CD4-positive, alpha-beta T cell treated with Interleukin-17A for 4 hours (primary cell): ENCODE measurements around the gene TLCD1.
"Not testable (repeated sequence)": the region's sequence is repeated elsewhere in the genome, so short reads cannot be mapped to it uniquely, and the experiment has no call there.

Source experiments
- DNase-seq: peaks from one replicate; pipeline ENCODE4 v3.0.0-alpha.2; 2020; ENCODE audit warnings: mixed read lengths

TLCD1 gene

DNA sequence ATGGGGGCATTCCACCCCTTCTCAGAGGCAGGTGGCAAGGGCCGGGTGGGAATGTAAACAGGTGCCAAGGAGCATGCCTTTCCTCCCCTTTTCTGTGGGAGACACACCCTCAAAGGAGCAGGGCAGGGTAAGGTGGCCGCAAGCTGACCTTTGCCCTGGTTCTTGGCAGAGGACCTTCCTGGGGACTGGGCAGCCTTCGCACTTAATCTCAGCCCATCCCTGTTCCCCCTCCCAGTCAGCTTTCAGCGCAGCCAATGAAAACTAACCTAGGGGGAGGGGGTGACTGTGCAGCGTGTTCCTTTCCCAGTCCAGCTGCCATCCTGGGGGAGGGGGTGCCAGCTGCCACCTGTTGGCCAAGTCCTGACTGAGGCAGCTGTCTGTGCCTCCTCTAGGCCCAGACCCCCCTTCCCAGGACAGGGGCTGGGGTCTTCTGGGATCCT is 20.6 kb upstream of the TLCD1 start:
- DNase-seq, result no peak

DNA sequence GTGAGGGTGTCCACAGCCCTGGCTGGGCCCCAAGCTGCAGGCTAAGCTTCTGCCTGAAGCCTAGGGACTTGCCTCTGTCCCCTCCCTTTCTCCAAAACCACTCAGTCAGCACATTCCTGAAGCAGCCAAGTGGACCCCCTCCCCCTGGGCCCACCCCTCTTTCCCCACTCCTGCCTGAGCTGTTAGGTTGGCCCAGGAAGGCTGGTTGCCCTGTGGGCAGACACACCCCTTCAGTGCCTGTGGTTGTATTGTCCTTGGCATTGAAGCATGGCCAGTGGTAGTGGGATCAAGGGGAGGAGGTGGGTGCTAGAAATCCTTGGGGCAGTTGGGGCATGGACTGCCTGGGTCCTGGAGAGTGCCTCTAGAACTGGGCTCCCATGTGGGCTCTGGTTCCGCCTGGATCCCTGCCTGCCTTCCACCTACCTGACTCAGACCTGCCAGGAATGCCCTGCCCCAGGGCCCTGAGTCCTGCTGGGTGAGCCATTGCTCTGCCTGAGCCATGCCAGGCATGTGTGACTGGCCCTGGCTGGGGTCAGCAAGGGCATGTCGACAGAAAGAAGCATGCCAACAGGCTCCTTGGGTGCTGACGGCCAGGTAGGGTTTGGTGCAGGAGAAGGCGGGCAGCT is 19.9 kb upstream of the TLCD1 start:
- no peak for DNase-seq

DNA sequence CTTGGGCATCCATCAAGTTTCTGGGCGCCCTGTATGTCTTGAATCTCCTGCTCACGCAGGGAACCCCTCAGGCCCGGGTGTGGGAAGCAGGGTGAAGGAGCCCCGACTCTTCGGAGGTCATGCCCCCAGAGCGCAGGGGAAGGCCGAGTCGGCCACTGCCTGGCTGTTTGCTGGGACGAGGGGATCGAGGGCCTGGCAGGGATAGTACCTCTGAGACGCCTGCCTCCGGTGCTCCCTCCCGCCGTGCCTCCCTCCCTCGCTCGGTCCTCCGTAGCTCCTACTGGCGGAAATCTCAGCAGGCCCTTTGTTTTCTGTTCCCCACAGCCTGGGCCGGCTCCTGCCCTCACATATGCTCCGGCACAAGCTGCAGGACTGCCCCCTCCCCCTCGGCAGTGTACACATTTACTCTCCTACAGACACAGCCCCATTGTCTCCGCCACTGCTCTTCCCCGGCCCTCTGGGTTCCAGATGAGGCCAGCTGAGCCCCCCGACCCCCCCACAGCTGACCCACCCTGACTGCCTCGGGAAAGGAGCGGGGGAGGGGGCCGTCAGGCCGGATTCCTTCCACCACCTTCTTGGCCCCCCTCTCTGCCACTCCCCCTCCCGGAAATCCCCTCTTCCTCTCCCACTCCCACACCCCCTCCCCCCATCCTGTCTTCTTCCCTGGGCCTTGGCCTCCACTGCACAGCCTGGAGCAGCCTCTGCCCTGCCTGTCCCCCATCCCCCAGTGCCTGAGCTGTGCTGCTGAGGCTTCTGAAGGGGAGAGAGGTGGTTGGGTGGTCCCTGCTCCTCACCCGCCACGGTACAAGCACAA is 19.1 kb upstream of the TLCD1 start:
- peak; percentile 53 for DNase-seq

DNA sequence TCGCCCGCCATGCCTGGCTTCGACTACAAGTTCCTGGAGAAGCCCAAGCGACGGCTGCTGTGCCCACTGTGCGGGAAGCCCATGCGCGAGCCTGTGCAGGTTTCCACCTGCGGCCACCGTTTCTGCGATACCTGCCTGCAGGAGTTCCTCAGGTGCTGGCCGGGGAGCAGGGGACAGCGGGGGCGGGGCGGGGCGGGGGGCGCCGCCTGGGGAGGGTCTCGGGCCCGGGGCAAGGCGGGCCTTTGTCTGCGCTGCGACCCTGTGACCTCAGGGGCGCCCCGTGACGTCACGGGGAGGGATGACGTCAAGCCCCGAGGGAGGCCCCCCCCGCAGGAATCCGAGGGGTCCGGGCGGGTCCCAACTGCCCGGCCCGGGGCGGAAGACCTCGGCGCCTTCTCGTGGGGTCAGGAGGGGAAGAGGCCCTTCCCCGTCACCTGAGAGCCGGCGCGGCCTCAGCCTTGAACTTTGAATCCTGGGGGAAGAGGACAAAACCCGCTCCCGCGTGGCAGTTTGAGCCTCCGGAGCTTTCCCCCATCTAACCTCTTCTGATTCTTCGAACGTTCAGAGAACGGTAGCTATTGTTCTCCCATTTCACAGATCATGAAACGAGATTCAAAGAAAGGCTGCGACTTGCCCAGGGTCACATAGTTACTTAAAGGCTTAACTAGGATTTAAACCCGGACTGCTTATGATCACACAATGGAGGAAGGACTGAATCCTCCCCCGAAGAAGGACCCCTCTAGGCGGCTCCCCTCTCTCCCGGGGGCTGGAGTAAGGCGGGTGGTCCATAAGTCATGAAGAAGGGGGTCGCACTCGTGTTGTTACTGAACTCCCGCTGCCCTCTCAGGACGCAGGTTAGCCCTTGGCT is 18.3 kb upstream of the TLCD1 start:
- DNase-seq, result peak; percentile 64

DNA sequence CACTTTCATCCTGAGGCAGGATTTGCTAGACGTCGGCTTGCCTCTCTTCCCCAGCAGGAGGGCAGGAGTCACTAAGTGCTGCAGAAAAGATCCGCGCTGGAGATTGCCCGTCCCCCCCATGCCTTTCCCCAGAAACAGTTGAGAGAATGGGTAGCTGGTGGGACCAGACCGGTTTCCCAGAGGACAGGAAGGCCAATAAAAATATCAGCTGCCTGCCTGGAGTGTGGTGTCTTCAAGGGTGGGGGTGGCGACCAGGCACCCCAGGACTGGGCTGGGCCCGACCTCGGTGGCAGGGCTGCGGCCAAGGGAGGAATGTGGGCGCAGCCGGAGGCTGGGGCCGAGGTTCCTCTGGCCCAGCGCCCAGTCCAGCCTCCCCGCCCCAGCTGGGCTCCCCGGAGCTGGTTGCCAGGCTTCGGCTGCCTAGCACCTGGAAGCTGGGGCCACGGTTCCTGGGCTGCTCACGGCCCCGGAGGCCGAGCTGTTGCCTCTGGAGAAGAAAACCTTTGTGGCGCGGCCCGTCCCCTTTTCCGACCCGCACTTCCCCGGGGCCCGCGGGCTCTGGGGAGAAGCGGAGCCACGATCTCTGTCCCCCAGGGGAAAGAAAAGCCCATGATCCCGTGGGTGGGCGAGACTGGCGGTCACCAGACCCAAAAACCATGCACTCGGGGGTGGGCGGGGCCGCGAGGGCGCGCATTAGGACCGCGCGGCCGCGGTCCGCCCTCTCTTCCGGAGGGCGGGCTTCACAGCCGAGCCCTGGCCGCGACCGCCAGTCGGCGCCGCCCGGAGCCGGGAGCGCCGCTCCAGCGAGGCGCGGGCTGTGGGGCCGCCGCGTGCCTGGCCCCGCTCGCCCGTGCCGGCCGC is 17.4 kb upstream of the TLCD1 start, which contains the start of gene TRAF4:
Gene TRAF4 (plus strand): TSS at position 769 of the 861 bp plus-strand sequence. CDS start 102 bp downstream, outside the sequence.
- peak; percentile 86 for DNase-seq

DNA sequence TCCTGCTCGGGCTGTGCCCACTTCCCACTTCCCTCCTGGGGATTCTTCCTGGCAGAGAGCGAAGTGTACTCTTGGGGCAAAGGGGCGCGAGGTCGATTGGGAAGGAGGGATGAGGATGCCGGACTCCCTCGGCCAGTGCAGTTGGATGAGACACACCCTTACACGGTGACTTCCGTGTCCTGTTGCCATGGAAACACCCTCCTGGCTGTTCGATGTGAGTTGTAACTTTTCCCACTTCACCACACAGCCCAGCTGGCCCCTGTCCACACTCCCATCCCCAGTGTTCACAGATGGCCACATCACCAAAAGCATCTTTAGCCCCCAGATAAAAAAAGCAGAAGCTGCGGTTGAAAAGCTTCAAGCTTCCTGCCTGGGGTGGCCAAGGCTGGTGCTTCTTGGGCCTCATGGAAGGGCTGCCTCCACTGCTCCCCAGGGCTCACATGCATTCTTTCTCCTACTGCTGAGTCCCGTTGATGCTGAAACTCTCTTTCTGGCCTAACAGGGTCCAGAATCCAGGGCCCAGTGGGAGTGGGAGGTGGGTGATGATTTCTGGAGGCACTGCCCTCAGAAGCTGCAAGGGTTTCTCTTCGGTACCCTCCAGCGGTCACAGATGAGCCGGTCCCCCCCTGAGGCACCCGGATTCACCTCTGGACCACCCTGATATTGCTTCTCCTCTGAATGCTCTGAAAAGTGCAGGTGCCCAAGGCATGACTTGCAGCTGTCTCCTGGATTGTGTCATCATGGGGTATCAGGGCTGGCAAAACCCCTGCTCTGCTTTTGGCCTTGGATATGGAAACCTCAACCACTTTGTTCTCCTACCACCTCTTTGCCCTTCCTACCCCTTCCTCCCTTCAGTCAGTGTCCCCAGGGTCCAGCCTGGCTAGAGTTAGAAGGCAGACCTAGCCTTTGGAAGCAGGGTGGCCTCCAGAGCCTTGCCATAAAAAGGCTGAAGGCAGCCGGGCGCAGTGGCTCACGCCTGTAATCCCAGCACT is 15.6 kb upstream of the TLCD1 start:
- no peak for DNase-seq

DNA sequence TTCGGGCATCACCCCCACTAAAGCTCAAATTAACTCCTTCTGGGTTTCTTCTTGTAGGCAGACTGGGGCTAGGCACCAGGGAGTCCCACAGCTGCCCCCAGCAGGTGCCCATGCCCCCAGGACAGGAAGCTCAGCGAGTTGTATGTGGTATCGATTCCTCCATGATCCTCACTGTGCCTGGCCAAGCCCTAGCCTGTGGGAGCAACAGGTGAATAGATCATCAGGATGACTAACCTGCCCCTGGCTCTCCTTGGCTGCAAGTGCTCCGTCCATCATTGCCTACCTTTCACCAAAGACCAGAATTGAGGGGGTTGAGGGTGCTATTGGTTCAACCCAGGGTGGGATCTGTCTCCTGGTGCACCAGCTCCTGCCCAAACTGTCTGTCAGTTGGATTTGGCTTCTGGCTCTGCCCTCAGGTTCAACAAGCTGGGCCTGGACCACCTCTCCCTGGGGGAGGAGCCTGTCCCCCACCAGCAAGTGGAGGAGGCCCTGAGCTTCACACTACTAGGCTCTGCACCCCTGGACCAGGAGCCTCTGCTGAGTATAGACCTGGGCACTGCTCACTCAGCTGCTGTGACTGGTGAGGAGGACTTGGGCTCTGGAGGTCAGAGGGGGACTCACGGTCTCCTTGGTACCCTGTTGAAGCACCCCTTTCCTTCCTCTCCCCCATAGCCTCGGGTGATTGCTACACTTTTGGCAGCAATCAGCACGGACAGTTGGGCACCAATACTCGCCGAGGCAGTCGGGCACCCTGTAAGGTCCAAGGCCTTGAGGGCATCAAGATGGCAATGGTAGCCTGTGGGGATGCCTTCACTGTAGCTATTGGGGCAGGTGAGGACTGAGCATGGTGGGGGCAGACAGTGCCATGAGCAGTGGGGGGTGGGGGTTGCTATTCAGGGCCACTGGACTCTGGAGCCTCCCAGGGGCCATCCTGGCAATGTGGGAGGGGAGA is 14.6 kb upstream of the TLCD1 start:
- DNase-seq, result no peak

DNA sequence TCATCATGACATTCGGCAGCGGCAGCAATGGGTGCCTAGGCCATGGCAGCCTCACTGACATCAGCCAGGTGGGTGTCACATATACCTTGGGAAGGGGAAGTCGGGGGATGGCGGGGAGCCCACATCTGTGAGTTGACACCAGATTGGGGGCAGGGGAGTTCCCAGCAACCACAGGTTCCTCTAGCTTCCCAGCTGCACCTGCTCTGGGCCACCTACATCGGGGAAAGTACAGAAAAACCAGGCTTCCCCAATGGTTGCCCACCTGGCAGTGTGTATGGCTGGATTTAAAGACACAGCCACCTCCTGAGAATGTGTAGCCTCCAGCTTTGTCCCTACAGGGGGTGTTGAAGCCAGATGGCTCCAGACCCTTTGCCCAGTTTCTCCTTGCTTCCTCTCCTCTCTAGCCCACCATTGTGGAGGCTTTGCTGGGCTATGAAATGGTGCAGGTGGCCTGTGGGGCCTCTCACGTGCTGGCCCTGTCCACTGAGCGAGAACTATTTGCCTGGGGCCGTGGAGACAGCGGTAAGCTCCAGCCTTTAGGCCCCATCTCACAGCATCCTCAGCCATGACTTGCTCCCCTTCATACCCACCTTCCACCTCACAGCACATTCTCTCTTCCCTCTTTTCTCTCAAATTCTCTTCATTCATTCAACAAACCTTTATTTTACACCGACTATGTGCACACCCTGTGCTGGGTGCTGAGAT is 12.8 kb upstream of the TLCD1 start:
- peak; percentile 26 for DNase-seq

DNA sequence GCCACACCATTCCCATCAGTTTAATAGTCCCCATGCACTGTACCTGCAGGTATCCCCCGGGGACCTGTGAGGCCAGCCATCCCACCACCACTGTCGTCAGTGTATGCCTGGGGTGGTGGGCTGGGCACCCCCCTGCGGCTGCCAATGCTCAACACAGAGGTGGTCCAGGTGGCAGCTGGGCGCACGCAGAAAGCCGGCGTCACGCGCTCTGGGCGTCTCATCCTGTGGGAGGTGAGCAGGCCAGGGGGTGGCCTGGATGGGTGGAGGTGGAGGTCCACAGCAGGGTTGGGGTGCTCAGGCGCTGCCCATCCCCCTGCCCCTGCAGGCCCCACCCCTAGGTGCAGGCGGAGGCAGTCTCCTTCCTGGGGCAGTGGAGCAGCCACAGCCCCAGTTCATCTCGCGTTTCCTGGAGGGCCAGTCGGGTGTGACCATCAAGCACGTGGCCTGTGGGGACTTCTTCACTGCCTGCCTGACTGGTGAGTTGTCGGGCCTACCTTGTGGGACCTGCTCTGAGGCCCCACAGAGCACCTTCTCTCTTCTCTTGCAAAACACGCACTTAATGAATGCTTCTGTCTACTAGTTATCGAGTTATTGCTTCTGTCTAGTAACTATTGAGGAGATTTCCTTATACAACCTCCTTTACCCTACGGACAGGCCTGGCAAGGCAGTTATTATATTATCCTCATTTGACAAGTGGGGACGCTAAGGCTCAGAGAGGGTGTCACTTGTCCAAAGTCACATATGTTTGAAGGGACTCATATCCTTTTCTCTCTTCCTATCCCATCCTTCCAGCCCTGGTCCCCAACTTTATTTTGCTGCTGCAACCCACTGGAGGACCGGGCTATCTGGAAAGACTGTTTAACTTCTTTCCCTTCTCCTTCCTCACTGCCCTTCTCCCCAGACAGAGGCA is 12.0 kb upstream of the TLCD1 start:
- no peak for DNase-seq

DNA sequence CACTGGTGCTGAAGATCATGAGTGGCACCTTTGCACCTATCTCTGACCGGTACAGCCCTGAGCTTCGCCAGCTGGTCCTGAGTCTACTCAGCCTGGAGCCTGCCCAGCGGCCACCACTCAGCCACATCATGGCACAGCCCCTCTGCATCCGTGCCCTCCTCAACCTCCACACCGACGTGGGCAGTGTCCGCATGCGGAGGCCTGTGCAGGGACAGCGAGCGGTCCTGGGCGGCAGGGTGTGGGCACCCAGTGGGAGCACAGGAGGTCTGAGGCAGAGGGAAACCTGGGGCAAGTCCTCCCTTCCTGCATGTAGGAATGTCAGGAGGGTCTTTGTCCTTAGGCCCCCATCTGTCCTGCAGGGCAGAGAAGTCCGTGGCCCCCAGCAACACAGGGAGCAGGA is 11.3 kb upstream of the TLCD1 start:
- no peak for DNase-seq

DNA sequence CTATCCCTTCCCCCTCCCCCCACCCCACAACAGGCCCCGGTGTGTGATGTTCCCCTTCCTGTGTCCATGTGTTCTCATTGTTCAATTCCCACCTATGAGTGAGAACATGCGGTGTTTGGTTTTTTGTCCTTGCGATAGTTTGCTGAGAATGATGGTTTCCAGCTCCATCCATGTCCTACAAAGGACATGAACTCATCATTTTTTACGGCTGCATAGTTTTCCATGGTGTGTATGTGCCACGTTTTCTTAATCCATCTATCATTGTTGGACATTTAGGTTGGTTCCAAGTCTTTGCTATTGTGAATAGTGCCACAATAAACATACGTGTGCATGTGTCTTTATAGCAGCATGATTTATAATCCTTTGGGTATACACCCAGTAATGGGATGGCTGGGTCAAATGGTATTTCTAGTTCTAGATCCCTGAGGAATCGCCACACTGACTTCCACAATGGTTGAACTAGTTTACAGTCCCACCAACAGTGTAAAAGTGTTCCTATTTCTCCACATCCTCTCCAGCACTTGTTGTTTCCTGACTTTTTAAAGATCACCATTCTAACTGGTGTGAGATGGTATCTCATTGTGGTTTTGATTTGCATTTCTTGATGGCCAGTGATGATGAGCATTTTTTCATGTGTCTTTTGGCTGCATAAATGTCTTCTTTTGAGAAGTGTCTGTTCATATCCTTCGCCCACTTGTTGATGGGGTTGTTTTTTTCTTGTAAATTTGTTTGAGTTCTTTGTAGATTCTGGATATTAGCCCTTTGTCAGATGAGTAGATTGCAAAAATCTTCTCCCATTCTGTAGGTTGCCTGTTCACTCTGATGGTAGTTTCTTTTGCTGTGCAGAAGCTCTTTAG is 10.1 kb upstream of the TLCD1 start:
- not testable (repeated sequence) for DNase-seq

DNA sequence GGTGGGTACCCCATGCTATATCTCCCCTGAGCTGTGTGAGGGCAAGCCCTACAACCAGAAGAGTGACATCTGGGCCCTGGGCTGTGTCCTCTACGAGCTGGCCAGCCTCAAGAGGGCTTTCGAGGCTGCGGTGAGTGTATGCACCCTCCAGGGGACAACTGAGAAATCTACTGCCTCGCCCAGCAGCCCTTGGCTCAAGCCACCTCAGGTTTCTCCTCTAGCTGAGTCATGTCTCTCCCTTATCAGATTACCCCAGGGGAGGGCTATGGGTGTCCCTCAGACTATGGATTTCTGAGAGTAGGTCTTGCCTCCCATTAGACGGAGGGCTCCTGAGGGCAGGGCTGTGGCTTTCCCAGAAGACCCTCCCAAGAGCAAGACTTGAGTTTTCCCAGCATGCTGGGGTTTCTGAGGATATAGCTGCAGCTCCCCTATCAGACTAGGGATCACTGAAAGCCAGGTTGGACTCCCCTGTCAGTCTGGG is 9.2 kb upstream of the TLCD1 start:
- DNase-seq, result no peak

DNA sequence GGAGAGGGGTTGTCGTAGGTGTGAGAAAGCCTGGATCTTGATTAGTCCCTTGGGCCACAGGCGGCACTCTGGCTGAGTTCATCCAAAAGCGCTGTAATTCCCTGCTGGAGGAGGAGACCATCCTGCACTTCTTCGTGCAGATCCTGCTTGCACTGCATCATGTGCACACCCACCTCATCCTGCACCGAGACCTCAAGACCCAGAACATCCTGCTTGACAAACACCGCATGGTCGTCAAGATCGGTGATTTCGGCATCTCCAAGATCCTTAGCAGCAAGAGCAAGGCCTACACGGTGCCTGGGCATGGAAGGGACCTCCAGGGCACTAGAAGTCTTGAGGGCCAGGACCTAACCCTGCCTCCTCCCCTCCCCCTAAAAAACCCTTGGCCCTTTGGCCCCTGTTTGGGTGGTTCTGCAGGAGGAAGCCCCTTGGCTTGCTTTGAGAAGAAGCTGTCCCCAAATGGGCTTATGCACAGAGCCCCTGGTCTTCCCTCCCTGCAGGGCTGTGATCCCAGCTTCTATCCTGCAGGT is 8.7 kb upstream of the TLCD1 start:
- no peak for DNase-seq

DNA sequence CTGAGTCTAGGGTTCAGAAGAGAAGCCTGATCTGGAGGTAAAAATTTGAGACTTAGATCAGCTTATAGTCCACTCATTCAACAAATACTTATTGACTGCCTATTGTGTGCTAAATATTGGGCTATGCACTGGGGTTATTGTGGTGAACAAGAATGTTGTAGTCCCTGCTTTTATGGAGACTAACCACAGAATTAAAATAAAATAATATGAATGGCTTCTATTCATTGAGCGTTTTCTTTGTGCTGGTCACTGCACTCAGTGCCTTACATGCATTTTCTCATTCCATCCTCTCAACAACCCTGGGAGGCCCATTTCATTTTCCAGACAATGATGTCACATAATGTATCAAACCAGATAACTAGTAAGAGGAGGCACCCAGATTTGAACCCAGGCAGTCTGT is 7.3 kb upstream of the TLCD1 start:
- no peak for DNase-seq

DNA sequence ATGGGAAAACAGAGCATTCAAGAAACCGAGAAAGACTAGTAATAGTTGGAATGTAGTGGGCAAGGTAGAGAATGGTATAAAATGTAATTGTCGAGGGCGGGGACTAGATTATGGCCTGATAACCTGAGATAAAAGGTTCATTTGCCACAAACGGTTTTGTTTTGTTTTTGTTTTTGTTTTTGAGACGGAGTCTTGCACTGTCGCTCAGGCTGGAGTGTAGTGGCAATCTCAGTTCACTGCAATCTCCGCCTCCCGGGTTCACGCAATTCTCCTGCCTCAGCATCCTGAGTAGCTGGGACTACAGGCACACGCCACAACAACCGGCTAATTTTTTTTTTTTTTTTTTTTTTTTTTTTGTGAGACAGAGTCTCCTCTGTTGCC is 3.9 kb upstream of the TLCD1 start:
- DNase-seq, result no peak

DNA sequence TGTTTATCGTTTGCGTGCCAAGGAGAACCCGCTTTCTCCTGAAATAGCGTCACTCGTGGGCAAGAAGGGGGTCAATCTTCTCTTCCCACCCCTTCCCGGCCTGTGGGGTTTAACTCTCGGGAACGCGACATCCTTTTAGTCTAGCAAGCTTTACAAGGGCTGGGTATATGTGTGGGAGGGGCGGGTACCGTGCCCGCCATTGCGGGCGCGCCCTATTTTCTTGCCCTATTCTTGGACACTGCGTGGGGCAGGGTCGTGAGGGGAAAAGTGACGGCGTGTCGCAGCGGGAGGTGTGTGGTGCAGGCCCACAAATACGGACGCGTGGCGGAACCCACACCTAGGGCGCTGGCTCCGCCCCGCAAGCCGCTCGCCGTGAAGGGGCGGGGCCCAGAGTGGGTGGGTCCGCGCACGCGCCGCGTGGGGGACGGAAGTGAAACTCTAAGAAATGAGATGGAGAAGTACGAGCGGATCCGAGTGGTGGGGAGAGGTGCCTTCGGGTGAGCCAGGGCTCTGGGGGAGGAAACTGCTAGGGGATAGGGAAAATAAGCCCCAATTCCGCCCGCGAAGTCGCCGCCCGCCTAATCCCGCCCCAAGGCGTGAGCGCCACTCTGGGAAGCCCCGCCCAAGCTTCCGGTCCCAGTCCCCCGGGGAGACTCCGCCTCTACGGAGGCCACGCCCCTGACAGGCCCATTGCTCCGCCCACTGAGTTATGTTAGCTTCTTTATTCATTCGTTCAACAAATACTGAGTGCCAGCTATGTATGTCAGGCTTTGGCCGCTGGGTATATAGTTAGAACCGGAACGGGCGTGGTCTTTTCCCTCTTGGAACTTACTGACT is 2.5 kb upstream of the TLCD1 start, which contains the start of gene NEK8:
Gene NEK8 (plus strand): TSS at position 425 of the 837 bp plus-strand sequence. CDS start 26 bp downstream, at position 451.
- peak; percentile 98 for DNase-seq
